HG02884 (cell line): ENCODE data around the gene MACROD2.

Experiments
- ATAC-seq: cut with Tn5 transposase; IDR thresholded peaks from one replicate; pipeline ENCODE4 v1.9.1; 2021; ENCODE audit warnings: mild to moderate bottlenecking, moderate library complexity; ENCODE audit not compliant: unreplicated experiment

MACROD2 gene

GRCh38 chr20:14885661-14886060 lies 890.3 kb downstream of the MACROD2 start:
- no peak for ATAC-seq

- no peak for ATAC-seq
These were observed 892.8 kb downstream of the MACROD2 start for GRCh38 chr20:14888134-14888533.

GRCh38 chr20:14889496-14890255 lies 894.4 kb downstream of the MACROD2 start:
- ATAC-seq = no peak

GRCh38 chr20:14890713-14891112 lies 895.4 kb downstream of the MACROD2 start:
- no peak for ATAC-seq

- no peak for ATAC-seq
These were observed 897.5 kb downstream of the MACROD2 start for GRCh38 chr20:14892782-14893181.

GRCh38 chr20:14896569-14896968 lies 901.3 kb downstream of the MACROD2 start:
- no peak for ATAC-seq

GRCh38 chr20:14897608-14898007 lies 902.3 kb downstream of the MACROD2 start:
- no peak for ATAC-seq

- peak; percentile 94 for ATAC-seq
These were observed 907.2 kb downstream of the MACROD2 start for GRCh38 chr20:14902432-14903089.

- ATAC-seq = no peak
These were observed 911.7 kb downstream of the MACROD2 start for GRCh38 chr20:14906908-14907434.

- no peak for ATAC-seq
These were observed 914.8 kb downstream of the MACROD2 start for GRCh38 chr20:14910126-14910525.

GRCh38 chr20:14913896-14914620 lies 918.7 kb downstream of the MACROD2 start:
- ATAC-seq = no peak

- ATAC-seq = no peak
These were observed 919.3 kb downstream of the MACROD2 start for GRCh38 chr20:14914633-14915032.

- no peak for ATAC-seq
These were observed 920.0 kb downstream of the MACROD2 start for GRCh38 chr20:14915356-14915755.

GRCh38 chr20:14916360-14916920 lies 921.1 kb downstream of the MACROD2 start:
- no peak for ATAC-seq

GRCh38 chr20:14918281-14918680 lies 923.0 kb downstream of the MACROD2 start:
- ATAC-seq = no peak

GRCh38 chr20:14918976-14919375 lies 923.7 kb downstream of the MACROD2 start:
- ATAC-seq = no peak

- no peak for ATAC-seq
These were observed 924.3 kb downstream of the MACROD2 start for GRCh38 chr20:14919501-14920081.

GRCh38 chr20:14921513-14921912 lies 926.2 kb downstream of the MACROD2 start:
- no peak for ATAC-seq

- no peak for ATAC-seq
These were observed 927.4 kb downstream of the MACROD2 start for GRCh38 chr20:14922503-14923267.

- ATAC-seq = no peak
These were observed 929.1 kb downstream of the MACROD2 start for GRCh38 chr20:14924433-14924832.
